SK-N-MC (cell line): ENCODE measurements around the gene TTLL11.

Experiments used
- EZH2 ChIP-seq: fragments of 200-600 bp; sonication (generic); IDR thresholded peaks from one replicate; pipeline ENCODE4 v1.6.1; 2017; ENCODE audit warnings: antibody characterized with exemption
- FOXP2 ChIP-seq: optimal IDR thresholded peaks from 2 replicates; pipeline ENCODE3; 2011; ENCODE audit warnings: mild to moderate bottlenecking, moderate library complexity; ENCODE audit not compliant: insufficient read depth; ENCODE audit errors: extremely low read length, control extremely low read depth
- POLR2AphosphoS5 ChIP-seq: IDR thresholded peaks from 2 replicates; pipeline ENCODE4 v1.6.1; 2012; ENCODE audit warnings: mild to moderate bottlenecking, low read depth, low read length, borderline replicate concordance

DNA sequence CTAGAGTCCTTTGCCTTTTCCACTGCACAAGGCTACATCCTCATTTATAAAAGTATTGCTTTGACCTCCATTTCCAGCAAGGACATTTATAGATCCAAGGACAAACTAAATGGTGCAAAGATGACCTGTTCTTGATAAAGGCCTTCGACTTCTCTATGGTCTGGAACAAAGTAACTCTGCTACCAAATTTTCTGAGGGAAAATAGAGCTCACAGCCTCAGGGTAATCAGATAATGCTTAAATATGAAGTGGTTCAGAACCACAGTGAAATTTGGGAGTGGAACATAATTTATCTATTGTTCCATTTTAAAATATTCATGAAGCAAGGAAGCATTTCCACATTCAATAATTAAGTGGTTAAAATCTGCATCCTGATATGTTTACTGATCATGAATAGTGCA is 137.5 kb downstream of the TTLL11 start:
- TF ChIP-seq POLR2AphosphoS5 (no peak), EZH2 (no peak), FOXP2 (no peak)
